SHP77 treated with DMSO at 0.1 percent for 48 hours (cell line): Measurements from ENCODE around the gene FAM107B.
"Not testable (repeated sequence)": the region's sequence is repeated elsewhere in the genome, so short reads cannot be mapped to it uniquely, and the experiment has no call there.

Experiments
- DNase-seq: peaks from one replicate; lab custom pipeline; 2025; lab: John Stamatoyannopoulos, UW

The FAM107B gene

GRCh38 chr10:14736043-14736442, 38.7 kb downstream of the FAM107B start:
- no peak for DNase-seq

DNA sequence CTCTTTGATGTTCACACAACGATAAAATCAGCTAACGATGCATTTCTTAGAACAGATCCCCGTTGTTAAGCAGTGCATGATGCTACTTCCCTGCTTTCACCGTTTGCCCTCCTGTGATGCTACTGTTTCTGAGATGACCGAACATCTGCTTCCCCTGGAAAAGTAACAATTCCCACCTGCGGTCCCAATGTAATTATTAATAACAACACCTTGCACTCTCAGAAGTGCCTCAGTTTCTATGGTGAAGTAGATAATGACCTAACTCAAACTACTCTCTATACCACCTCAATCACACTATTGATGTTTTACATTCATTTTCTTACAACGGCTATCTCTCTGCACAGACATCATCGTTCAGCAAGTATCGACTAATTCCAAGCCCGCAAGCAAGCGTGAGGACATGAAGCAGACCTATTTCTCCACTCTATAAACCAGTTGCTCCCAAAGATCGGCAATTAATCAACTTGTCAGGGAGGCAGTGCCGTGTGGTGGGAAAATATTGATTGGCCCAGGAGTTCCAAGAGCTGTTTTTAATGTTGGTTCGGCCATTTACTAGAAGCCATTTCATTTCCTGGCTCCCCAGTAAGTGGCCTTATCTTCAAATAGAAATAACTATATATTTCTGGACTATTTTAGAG, 42.7 kb downstream of the FAM107B start:
- DNase-seq, result no peak

DNA sequence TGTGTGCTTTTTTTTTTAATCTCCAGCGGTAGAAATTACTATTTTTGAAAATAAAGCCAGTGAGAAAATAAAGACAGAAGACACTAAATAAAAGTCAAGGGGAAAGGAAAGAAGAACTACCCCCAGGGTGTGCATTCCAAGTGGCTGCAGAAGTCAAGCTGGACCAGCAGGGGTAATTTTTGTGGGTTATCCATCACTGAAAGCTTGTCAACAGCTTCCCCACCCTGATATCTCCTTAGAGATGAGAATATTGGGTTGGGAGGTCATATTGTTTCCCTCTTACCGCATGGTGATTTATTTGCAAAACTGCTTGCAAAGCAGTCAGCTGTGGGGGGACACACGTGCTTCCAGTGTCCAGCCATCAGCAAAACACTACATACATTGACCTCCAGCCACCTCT, 46.4 kb downstream of the FAM107B start:
- no peak for DNase-seq

DNA sequence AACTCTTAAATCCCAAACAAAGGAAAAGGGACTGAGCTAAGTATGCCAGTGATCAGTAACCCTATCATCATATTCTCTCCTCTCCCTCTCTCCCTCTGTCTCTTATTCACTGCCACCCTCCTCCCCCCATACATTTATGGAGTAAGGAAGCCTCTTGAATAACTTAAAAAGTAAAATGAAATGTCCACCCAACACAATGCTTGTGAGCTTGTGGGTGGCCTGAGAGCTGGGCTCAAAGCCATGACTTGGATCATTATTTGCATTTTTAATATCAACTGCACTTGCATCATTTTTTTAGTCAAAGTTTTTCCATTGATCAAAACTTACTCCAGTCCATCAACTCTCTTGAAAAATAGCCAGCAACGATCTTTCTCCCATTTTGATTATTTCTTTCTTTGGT, 46.8 kb downstream of the FAM107B start:
- DNase-seq, result no peak

DNA sequence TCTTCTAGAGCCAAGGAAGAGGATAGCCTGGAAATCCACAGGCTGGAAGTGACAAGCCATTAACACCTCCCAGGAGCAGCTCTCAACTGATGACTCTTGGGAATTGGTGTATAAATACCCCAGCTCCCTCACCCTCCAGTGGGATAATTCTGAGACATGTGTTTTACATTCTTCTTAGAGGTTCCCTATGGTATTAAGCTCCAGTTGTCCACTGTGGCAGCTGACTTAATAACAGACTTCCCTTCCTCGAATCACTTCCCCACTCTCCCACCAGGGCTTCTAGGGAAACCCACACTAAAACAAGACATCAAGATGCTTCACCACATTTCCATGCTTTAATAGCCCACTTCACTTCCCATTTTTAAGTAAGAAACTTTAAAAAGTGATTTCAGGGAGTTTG, 47.2 kb downstream of the FAM107B start:
- no peak for DNase-seq

DNA sequence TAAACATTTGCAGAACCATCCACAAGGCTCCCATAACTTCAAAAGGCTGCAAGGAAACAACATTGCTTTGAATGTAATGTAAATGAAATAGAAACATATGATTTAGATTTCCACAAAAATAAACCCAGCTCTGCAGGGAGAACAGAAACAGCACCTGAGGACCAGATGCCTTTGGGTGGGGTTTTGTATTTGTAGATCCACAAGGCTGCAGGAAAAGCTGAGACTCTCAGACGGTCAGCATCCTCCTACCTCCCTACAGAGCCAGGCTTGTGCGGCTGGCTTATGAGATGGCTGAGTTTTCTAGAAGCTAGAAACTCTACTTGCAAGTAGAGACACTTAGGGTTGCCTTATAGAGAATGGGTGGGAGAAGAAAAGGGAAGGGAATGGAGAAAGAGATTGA, 49.8 kb downstream of the FAM107B start:
- no peak for DNase-seq

DNA sequence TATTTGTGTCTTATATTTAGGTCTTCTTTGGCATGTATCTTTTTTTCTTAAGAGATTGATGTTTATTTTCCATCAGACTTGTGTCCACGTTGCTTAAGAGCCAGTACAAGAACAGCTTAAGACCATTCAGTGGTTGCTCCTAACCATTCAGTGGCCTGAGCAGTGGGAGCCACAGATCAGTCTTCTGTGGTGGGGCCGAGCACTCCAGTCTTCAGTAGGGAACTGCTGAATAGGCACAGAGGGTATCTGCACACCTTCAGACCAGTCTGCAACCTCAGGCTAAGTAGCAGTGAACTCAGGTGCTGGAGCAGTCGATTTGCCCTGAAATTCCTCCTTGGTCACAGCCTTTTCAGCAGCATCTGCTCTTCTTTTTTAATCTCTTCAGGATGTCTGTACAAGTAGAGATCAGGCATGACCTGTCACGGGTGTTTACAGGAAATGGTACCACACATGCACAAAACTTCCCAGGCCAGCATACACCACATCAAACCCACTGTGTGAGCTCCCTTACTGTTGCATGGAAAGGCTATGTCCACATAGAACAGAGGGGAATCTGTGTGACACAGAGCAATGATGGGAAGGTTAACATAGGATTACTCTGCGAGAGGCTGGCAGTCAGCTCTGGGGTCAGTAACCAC, 51.5 kb downstream of the FAM107B start:
- DNase-seq, result no peak

DNA sequence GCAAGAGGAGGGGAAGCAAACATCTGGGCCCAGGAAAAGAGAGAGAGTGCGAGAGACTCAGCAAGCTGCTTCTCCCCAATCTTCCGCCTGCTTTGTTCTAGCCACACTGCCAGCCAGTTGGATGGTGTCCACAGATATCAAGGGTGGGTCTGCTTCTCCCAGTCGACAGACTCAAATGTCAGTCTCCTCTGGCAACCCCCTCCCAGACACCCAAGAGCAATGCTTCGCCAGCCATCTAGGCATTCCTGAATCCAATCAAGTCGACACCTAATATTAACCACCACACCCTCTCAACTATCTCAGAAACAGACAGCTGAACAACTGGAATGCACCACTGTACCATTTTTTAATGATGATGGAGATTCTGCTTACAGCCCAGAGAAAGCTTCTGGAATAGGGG, 57.1 kb downstream of the FAM107B start:
- DNase-seq, result no peak

DNA sequence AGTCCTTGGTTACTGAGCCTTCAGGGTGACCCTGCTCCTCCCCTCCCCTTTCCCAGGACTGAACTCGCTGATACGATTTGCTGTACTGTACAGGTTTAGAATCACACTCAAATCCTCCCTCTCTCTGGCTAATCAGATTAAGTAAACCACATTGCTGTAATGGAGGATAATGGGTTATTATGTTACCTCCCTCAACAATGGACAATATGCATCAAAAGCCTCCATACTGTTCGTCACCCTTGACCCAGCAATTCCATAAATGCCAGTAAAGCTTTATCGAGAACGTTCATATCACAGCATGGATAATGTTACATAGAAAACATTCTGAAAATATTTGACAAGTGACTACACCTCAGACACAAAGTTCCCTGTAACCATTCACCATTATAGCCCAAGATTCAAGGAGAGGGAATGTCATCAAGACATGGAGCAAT, 61.7 kb downstream of the FAM107B start:
- no peak for DNase-seq

GRCh38 chr10:14709344-14709743, 65.4 kb downstream of the FAM107B start:
- DNase-seq, result not testable (repeated sequence)

GRCh38 chr10:14707481-14707880, 67.2 kb downstream of the FAM107B start:
- no peak for DNase-seq

GRCh38 chr10:14705548-14706230, 69.0 kb downstream of the FAM107B start:
- DNase-seq, result no peak

DNA sequence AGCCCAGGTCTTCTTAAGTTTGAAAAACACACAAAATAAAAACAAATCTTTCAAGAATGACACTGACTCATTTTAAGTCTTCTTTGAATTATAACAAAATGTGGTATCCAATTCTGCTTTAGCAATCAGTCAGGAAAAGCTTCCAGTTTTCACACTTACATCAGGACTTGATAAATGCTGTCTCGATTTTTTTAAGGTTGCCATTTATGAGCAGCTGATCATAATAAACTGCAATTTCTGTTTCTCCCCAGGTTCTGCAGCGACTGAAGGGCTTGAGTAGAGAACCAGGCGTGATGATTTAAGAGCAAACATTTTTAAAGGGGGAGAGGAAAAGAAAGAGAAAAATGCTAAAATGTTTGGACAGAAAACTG, 71.1 kb downstream of the FAM107B start:
- no peak for DNase-seq

GRCh38 chr10:14701466-14701865, 73.2 kb downstream of the FAM107B start:
- DNase-seq, result no peak

- DNase-seq, result no peak
Observed at GRCh38 chr10:14700546-14700945, 74.2 kb downstream of the FAM107B start.

DNA sequence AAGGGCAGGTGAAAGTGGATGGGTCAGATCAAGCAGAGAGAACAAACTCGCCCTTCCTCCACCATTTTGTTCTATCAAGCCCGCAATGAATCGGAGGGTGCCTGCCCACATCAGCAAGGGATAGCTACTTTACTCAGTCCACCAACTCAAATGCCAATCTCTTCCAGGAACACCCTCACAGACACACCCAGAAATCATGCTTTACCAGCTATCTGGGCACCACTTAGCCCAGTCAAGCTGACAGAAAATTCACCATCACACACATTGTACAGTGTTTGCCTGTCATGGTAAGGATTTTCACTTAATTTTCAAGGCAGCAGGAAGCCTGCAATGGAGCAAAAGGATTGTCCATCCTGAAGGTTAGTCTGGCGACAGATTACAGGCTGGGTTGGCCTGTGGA, 75.2 kb downstream of the FAM107B start:
- no peak for DNase-seq

DNA sequence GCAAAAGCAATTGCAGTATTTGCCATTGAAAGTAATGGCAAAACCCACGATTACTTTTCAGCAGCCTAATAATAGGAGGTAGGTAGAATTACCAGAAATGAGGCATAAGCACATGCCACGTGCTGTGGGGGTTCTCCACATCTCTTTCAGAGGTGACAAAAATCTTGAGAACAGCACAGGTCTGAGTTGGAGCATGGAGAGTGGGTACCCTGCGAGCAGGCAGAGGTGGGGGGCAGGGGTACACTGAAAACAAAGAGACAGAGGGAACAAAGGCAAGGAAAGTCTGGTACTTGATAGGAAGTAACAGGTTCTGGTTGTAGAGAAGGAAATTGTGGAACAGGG, 75.9 kb downstream of the FAM107B start:
- no peak for DNase-seq

DNA sequence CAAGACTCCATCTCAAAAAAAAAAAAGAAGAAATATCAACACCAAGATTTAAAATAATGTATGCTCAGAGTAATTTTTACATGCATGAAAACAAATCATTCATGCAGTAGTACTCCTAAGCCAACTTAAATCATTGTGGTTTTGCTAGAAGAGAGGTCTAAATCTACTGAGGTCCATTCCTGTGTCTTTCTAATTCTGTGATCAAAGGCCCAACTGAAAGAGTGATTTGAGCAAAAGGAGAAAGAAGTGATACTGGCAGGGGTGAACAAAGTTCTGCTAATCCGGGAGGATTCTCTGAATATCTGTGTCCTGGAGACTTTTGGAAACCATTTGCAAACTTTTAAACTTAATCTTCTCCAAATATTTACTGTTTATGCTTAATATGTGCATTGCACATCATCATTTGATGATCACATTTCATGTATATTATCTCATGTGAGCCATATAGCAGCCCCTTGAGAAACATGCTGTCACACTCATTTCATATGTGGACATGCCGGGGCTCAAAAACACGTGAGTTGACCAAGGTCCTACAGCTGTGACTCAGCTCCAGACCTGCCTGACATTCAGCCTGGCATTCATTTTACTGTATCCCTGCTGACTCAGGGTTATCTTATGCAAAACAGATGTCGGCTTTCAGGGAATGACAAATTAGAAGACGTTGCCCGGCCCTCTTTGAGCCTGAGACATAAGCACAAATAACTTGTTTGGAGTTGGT, 76.4 kb downstream of the FAM107B start:
- no peak for DNase-seq

GRCh38 chr10:14697281-14697680, 77.4 kb downstream of the FAM107B start:
- no peak for DNase-seq

- no peak for DNase-seq
Observed at GRCh38 chr10:14696821-14697220, 77.9 kb downstream of the FAM107B start.

DNA sequence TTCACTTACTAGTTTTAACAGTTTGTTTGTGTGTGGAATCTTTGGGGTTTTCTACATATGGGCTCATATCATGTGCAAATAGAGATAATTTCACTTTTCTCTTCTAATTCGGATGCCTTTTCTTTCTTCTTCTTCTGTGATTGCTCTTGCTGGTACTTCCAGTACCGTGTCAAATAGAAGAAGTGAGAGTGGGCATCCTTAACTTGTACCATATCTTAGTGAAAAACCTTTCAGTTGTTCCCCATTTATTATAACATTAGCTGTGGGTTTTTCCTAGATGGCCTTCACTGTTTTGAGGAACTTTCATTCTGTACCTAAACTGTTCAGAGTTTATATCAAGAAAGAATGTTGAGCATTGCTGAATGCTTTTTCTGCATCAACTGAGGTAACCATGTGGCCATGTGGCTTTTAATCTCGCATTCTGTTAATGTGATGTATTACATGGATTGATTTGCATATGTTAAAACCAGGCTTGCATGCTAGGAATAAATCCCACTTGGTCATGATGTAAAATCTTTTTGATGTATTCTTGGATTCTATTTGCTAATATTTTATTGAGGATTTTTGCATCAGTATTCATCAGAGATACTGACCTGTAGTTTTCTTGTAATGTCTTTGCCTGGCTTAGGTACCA, 78.7 kb downstream of the FAM107B start:
- no peak for DNase-seq

DNA sequence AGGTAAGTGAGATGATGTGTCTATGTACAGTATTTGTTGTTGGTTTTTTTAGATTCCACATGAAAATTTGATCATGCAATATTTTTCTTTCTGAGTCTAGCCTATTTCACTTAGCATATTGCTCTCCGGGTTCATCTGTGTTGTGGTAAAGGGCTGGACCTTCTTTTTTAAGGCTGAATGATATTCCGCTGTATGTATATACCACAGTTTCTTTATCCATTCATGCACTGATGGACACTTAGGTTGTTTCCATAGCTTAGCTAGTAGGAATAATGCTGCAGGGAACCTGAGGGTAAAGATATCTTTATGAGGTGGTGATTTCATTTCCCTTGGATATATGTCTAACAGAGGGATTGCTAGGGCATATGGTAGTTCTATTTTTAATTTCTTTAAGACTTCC, 80.8 kb downstream of the FAM107B start:
- no peak for DNase-seq
